HG03469 (cell line): ENCODE results near the gene SIPA1L3.
"Not testable (repeated sequence)": the region's sequence is repeated elsewhere in the genome, so short reads cannot be mapped to it uniquely, and the experiment has no call there.

Experiments
- ATAC-seq: cut with Tn5 transposase; IDR thresholded peaks from one replicate; pipeline ENCODE4 v1.9.1; 2021; ENCODE audit warnings: mild to moderate bottlenecking, moderate library complexity, moderate number of reproducible peaks; ENCODE audit not compliant: unreplicated experiment

The SIPA1L3 gene

GRCh38 chr19:37906869-37907734, at the start of gene SIPA1L3:
Gene SIPA1L3, plus strand, starts transcription at chr19:37907208. Its CDS starts 174,358 bp downstream, at chr19:38081566.
- peak; percentile 65 for ATAC-seq

GRCh38 chr19:37864501-37864900, 42.5 kb upstream of the SIPA1L3 start:
- ATAC-seq = no peak

GRCh38 chr19:37865930-37866329, 41.1 kb upstream of the SIPA1L3 start:
- not testable (repeated sequence) for ATAC-seq

- ATAC-seq = no peak
Measured at GRCh38 chr19:37867831-37868230, 39.2 kb upstream of the SIPA1L3 start.

GRCh38 chr19:37869766-37870340, 37.2 kb upstream of the SIPA1L3 start:
- no peak for ATAC-seq

GRCh38 chr19:37872383-37872782, 34.6 kb upstream of the SIPA1L3 start:
- no peak for ATAC-seq

GRCh38 chr19:37874784-37875183, 32.2 kb upstream of the SIPA1L3 start:
- no peak for ATAC-seq

- no peak for ATAC-seq
Measured at GRCh38 chr19:37876032-37876431, 31.0 kb upstream of the SIPA1L3 start.

- no peak for ATAC-seq
Measured at GRCh38 chr19:37877147-37877546, 29.9 kb upstream of the SIPA1L3 start.

- no peak for ATAC-seq
Measured at GRCh38 chr19:37885392-37885791, 21.6 kb upstream of the SIPA1L3 start.

- no peak for ATAC-seq
Measured at GRCh38 chr19:37886571-37886970, 20.4 kb upstream of the SIPA1L3 start.

- no peak for ATAC-seq
Measured at GRCh38 chr19:37893845-37894575, 13.0 kb upstream of the SIPA1L3 start.

- no peak for ATAC-seq
Measured at GRCh38 chr19:37896180-37896579, 10.8 kb upstream of the SIPA1L3 start.

GRCh38 chr19:37899453-37899852, 7.6 kb upstream of the SIPA1L3 start:
- no peak for ATAC-seq

- no peak for ATAC-seq
Measured at GRCh38 chr19:37899966-37900365, 7.0 kb upstream of the SIPA1L3 start.

- ATAC-seq = no peak
Measured at GRCh38 chr19:37902668-37903067, 4.3 kb upstream of the SIPA1L3 start.

- no peak for ATAC-seq
Measured at GRCh38 chr19:37903096-37903495, 3.9 kb upstream of the SIPA1L3 start.

GRCh38 chr19:37905946-37906868, 801 bp upstream of the SIPA1L3 start, which contains the start of gene WDR87:
Gene WDR87, minus strand, starts transcription at chr19:37906594. Its CDS starts 8,355 bp downstream, at chr19:37898239.
- no peak for ATAC-seq

GRCh38 chr19:37907735-37908455, 887 bp downstream of the SIPA1L3 start:
- ATAC-seq = no peak
